Ureter (tissue), 1 donor: Measurements from ENCODE around the gene ZCCHC8. TPM values are rescaled to one million over a fixed set of nuclear protein-coding genes. Genes with fewer than 3 reads are reported as not detected.
"Not testable (repeated sequence)": the region's sequence is repeated elsewhere in the genome, so short reads cannot be mapped to it uniquely, and the experiment has no call there.

Experiments
- DNase-seq: peaks from one replicate; pipeline ENCODE4 v3.0.0-alpha.2; 2020; ENCODE audit warnings: low spot score
- total RNA-seq: library from RNA; stranded (reverse); gene quantifications from one replicate; pipeline ENCODE4 v1.2.4, GENCODE V29; 2023
- donor health status: DM: yes; HTN: yes; CAD: no.

ZCCHC8 gene
- total RNA-seq, 1 donor from 2014 or later, result 32.2 TPM

DNA sequence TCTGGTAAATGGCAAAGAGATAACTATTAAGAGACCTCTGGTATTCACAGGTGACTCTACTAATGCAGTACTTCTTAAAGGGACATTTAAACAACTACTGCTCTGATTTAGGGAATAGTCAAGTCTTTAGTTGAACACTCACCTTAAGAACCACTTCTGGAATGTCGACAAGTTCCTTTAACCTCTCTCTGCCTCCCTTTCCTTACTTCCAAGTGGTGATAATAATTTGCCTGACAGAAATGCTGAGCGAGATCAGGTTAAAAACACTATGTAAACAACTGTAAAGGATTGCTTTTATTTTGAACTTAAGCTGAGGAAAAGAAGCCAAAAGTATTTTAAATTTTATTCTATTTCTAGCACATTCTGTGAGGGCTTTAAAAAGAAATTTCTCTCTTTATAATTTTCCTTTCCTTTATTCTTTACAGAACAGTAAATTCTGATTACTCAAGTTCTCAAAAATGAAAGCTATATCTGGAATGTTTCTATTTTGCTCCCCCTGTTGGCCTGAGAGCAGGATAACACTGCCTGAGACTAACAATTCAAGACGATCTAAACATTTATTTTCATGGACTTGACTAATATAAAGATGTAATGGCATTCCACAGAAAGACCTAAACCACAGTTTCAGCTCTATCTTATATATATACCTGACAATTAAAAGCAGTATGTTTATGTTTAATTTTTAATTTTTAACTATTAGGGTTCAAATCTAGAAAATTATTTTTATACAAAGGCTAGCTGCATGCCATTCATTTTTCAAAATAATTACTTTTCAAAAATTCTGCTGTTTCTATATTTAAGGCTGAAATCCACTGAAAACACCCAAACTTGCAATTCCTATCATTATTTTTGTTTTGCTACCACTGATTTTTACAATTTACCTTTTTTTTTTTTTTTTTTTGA is 29.2 kb downstream of the ZCCHC8 start:
- peak; percentile 27 for DNase-seq

DNA sequence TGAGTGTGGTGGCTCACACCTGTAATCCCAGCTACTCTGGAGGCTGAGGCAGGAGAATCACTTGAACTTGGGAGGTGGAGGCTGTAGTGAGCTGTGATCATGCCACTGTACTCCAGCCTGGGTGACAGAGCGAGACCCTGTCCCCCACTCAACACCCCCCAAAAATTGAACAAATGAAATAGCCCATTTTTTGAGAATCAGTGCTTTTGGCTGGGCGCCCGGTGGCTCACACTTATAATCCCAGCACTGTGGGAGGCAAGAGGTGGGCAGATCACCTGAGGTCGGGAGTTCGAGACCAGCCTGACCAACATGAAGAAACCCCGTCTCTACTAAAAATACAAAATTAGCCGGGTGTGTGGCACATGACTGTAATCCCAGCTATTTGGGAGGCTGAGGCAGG is 30.2 kb downstream of the ZCCHC8 start:
- peak; percentile 40 for DNase-seq

DNA sequence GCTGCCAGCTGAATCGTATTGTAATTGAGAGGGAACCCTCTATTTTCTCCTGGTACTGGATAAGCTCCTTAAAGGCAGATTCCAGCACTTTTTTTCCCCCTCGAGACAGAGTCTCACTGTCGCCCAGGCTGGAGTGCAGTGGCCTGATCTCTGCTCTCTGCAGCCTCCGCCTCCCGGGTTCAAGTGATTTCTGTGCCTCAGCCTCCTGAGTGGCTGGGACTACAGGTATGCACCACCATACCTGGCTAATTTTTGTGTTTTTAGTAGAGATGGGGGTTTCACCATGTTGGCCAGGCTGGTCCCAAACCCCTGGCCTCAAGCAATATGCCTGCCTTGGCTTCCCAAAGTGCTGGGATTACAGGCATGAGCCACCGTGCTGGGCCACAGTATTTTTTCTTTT is 30.9 kb downstream of the ZCCHC8 start:
- peak; percentile 29 for DNase-seq

DNA sequence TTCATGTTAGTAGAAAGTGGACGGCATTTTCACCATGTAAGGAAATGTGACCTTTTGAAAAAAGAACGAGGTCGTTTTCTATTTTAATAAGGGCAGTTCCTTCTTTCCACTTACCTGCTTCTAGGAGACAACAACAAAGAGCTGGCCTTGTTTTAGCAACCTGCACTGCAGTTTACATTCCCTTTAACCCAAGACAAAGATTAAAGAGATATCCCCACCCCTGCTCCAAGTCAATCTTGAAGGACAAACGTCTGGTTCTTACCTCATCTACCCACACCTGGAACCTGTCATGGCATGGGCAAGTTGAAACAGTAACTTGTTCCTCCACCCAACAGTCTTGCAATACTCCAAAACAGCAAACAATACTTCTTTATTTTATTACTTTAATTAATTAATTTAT is 32.7 kb downstream of the ZCCHC8 start:
- DNase-seq, result peak; percentile 57

DNA sequence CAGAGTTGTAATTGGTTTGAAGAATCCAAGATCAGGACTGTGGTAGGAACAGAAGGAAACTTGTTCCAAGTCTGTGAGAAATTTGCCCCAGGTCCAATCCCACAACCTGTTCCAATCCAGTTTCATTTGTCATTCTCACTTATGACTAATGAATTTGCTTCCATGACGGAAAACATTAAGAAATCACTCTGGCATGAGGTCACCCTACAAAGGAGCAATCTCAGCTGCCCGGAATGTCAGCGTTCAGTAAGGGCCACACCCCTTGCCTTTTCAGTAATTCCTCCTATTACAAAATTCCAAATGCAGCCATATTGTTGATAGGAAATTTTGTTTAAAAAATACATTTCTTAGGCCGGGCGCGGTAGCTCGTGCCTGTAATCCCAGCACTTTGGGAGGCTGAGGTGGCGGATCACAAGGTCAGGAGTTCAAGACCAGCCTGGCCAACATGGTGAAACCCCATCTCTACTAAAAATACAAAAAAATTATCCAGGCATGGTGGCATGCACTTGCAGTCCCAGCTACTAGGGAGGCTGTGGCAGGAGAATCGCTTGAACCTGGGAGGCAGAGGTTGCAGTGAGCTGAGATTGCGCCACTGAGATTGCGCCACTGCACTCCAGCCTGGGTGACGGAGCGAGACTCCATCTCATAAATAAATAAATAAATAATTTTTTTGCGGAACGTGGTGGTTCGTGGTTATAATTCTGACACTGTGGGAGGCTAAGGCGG is 36.3 kb downstream of the ZCCHC8 start:
- DNase-seq, result peak; percentile 17

DNA sequence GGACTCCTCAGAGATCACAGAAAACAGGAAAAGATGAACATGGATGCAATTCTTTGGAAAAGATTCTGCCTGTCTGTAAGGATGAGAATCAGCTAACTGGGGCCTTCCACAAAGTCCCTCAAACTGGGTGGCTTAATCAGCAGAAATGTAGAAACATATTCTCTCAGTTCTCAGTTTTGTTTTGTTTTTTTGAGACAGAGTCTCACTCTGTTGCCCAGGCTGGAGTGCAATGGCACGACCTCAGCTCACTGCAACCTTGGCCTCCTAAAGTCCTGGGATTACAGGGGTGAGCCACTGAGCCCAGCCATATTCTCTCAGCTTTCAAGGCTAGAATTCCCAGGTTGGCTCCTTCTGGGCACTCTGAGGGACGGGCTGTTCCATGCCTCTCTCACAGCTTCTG is 40.1 kb downstream of the ZCCHC8 start:
- DNase-seq, result no peak

DNA sequence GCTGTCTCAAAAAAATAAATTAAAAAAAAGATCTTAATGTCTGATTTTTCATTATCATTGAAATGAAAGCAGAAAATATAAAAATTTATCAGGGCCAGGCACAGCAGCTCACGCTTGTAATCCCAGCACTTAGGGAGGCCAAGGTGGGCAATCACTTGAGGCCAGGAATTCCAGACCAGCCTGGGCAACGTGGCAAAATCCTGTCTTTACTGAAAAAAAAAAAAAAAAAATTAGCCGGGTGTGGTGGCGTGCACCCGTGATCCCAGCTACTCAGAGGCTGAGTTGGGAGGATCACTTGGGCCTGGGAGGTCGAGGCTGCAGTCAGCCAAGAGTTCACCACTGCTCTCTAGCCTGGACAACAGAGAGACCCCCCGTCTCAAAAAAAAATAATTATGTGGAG is 40.7 kb downstream of the ZCCHC8 start:
- DNase-seq, result no peak

DNA sequence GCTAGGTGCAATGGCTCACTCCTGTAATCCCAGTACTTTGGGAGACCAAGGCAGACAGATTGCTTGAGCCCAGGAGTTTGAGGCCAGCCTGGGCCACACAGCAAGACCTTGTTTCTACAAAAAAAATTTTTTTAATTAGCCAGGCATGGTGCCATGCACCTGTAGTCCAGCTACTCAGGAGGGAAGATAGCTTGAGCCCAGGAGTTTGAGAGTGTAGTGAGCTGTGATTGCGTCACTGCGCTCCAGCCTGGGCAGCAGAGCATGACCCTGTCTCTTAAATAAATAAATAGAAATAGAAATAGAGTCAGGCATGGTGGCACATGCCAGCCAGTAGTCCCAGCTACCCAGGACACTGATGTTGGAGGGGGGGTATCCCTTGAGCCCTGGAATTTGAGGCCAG is 41.5 kb downstream of the ZCCHC8 start:
- no peak for DNase-seq

DNA sequence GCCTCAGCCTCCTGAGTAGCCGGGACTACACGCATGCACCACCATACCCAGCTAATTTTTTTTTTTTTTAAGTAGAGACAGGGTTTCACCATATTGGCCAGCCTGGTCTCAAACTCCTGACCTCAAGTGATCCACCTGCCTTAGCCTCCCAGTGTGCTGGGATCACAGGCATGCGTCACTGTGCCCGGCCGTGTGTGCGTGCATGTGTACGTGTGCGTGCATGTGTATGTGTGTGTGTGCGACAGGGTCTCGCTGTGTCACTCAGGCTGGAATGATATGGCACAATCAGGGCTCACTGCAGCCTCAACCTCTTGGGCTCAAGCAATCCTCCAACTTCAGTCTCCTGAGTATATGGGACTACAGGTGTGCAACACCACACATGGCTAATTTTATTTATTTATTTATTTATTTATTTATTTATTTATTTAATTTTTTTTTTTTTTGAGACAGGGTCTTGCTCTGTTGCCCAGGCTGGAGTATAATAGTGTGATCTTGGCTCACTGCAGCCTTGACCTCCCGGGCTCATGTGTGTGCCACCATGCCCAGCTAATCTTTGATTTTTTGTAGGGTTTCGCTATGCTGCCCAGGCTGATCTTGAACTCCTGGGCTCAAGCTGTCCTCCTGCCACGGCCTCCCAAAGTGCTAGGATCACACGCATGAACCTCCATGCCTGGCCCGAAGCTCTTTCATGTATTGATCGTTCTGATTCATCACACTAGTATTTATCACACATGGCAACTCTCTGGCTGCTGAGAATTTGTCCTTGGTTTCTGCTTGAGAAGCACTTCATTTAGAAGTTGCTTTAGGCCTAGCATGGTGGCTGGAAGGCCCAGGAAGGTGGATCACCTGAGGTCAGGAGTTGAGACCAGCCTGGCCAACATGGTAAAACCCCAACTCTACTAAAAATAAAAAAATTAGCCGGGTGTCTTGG is 42.4 kb downstream of the ZCCHC8 start:
- DNase-seq, result no peak

DNA sequence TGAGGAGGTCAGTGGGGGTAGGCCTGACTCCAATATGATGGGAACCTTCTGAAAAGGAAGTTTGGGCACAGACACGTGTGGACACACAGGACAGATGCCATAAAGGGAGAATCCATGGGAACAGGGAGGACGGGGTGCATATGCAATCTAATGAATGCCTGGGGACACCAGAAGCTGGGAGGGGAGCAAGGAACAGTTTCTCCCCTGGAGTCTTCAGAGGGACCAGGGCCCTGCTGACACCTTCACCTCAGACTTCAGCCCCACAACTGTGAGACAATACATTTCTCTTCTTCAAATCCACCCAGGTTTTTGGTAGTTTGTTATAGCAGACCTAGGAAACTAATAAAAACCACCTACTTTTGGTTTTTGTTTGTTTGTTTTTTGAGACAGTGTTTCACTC is 43.1 kb downstream of the ZCCHC8 start:
- no peak for DNase-seq

DNA sequence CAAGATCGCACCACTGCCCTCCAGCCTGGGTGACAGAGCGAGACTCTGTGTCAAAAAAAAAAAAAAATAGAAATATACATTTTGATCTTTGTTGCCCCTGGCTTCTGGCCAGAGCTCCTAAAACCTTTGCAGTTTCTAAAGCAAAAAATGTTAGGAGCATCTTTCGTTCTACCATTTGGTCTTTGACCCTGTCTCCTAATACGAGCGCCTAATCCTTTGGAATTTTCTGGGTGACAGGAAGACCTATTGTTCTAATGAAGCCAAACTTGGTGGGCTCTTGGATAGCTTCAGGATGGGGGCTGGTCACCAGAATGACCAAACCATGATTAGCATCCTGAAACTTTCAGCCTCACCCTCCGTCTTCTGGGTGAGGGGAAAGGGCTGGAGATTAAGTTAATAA is 46.0 kb downstream of the ZCCHC8 start:
- DNase-seq, result no peak

DNA sequence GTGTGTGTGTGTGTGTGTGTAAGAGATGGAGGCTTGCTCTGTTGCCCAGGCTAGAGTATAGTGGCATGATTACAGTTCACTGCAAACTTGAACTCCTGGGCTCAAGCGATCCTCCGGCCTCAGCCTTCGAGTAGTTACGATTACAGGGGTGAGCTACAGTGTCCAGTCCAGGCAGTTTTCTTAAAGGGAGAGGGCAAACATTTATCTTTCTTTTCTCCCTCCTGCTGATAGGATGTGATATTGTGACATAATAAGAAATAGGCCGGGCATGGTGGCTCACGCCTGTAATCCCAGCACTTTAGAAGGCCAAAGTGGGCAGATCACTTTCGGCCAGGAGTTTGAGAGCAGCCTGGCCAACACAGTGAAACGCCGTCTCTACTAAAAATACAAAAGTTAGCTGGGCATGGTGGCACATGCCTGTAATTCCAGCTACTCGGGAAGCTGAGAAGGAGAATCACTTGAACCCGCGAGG is 46.4 kb downstream of the ZCCHC8 start:
- no peak for DNase-seq

DNA sequence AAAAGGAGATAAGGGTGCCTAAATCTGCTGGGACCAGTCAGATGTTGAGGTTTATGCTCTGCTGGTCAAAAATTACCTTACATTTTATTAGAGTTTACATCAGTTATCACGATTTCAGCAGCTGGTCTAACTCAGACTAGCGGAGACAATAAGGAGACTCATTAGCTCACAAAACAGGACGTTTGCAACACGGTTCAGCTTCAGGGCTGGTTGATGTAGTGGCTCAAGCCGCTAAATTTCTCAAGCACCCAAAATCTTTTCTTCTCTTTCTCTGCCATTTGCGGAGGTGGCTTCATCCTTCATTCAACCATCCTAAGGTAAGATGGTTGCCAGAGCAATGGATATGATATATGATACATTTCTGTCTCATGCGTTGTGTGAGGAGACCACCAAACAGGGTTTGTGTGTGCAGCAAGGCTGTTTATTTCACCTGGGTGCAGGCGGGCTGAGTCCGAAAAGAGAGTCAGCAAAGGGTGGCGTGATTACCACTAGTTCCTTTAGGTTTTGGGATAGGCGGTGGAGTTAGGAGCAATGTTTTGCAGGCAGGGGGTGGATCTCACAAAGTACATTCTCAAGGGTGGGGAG is 47.9 kb downstream of the ZCCHC8 start:
- no peak for DNase-seq

DNA sequence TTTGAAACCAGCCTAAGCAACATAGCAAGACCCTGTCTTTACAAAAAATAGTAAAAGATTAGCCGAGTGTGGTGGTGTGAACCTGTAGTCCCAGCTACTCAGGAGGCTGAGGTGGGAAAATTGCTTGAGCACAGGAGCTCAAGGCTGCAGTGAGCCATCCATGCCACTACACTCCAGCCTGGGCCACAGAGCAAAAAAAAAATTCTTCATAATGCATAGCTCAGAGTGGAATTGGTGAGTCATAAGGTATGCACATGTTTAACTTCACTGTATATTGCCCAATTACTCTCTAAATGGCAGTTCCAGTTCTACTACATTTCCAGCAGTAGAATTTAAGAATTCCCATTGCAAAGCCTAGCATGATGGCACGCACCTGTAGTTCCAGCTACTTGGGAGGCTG is 51.4 kb downstream of the ZCCHC8 start:
- no peak for DNase-seq

DNA sequence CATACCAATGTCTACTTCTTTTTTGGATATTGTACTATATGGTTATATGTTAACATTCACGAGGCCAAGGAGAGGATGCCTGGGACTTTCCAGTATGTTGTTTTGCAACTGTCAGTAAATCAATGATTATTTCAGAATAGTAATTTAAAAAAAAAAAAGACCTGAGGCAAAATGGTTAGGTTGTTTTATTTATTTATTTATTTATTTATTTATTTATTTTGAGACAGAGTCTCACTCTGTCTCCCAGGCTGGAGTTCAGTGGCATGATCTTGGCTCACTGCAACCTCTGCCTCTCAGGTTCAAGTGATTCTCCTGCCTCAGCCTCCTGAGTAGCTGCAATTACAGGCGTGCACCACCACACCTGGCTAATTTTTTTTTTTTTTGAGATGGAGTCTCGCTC is 52.9 kb downstream of the ZCCHC8 start:
- DNase-seq, result not testable (repeated sequence)

DNA sequence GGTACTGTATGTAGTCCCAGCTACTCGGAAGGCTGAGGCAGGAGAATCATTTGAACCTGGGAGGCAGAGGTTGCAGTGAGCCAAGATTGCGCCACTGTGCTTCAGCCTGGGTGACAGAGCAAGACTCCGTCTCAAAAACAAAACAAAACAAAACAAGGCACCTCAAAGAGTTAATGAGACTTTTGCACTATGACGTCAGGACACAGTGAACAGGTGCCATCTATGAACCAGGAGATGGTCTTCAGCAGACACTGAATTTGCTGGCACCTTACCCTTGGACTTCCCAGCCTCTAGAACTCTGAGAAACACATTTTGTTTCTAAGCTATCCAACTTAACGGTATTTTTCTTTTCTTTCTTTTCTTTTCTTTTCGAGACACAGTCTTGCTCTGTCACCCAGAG is 54.3 kb downstream of the ZCCHC8 start:
- not testable (repeated sequence) for DNase-seq

DNA sequence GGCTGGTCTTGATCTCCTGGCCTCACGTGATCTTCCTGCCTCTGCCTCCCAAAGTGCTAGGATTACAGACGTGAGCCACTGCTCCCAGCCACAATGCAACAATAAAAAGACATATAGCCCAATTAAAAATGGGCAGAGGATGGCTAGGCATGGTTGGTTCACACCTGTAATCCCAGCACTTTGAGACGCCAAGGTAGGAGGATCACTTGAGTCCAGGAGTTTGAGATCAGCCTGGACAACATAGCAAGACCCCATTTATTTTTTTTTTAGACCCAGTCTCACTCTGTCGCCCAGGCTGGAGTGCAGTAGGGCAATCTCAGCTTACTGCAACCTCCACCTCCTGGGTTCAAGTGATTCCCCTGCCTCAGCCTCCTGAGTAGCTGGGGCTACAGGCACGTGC is 56.7 kb downstream of the ZCCHC8 start:
- not testable (repeated sequence) for DNase-seq

DNA sequence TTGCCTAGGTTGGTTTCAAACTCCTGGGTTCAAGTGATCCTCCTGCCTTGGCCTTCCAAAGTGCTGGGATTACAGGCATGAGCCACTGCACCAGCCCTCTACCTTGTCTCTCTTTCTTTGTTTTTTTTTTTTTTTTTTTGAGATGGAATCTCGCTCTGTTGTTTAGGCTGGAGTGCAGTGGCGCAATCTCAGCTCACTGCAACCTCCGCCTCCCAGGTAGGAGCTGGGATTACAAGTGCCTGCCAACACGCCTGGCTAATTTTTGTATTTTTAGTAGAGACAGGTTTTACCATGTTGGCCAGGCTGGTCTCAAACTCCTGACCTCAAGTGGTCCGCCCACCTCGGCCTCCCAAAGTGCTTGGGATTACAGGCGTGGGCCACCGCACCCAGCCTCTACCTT is 61.9 kb downstream of the ZCCHC8 start:
- not testable (repeated sequence) for DNase-seq

DNA sequence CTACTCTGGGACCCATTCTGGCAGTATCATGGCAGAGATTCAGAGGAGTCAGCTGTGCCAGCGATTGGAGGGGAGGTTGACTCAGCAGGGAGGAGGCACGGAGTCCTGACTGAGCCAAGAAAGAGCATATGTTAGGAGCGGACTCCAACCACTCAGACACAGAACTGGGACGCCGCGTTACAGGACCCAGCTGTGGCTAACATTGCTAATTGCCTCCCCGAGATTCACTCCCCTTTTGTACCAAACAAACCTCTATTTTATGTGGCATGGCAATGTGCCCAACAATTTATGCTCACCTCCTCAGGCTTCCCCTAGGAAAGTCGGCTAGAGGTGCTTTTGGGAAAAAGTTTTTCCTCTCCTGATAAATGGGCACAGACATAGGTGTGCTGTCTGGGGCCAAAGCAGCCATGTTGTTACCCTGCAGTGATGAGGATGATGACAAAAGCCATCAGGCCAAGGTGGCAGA is 63.0 kb downstream of the ZCCHC8 start:
- DNase-seq, result peak; percentile 67

DNA sequence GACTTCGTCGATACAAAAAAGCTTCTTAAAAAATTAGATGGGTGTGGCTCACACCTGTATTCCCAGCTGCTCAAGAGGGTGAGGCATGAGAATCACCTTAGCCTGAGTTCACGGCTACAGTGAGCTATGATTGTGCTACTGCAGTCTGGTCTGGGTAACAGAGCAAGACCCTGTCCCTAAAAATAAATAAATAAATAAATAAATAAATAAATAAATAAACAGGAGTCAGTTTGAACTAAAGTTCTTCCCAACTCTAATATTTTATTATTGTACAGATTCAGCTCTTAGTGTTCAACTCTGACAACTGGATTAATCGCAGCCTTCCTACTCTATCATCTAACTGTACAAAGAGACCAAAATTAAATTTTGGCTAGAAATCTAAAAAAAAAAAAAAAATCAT is 65.5 kb downstream of the ZCCHC8 start:
- DNase-seq, result no peak

DNA sequence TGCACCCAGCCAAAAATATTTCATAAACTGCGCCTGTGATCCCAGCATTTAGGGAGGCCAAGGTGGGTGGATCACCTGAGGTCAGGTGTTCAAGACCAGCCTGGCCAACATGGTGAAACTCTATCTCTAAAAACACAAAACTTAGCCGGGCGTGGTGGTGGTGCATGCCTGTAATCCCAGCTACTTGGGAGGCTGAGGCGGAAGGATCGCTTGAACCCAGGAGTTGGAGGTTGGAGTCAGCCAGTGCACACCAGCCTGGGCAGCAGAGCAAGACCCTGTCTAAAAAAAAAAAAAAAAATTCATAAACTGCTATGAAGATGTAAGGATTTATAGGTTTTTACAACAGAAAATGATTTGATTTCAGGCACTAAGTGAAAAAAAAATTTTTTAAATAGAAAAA is 71.7 kb downstream of the ZCCHC8 start:
- not testable (repeated sequence) for DNase-seq
